GM21381 (cell line): ENCODE data around the gene GABRA4.

Experiments used
- ATAC-seq: cut with Tn5 transposase; IDR thresholded peaks from one replicate; pipeline ENCODE4 v1.9.1; 2021; ENCODE audit warnings: mild to moderate bottlenecking, moderate library complexity; ENCODE audit not compliant: unreplicated experiment

Gene GABRA4

GRCh38 chr4:46979726-46980125 is 13.7 kb downstream of the GABRA4 start:
- no peak for ATAC-seq

GRCh38 chr4:46979283-46979682 is 14.1 kb downstream of the GABRA4 start:
- no peak for ATAC-seq

- no peak for ATAC-seq
These were observed 16.1 kb downstream of the GABRA4 start for GRCh38 chr4:46977245-46977644.

GRCh38 chr4:46975812-46976553 is 17.4 kb downstream of the GABRA4 start:
- no peak for ATAC-seq

- ATAC-seq = no peak
These were observed 18.4 kb downstream of the GABRA4 start for GRCh38 chr4:46974891-46975543.

- ATAC-seq = no peak
These were observed 24.5 kb downstream of the GABRA4 start for GRCh38 chr4:46968847-46969246.

- ATAC-seq = no peak
These were observed 25.8 kb downstream of the GABRA4 start for GRCh38 chr4:46967631-46968030.

GRCh38 chr4:46958742-46959488 is 34.5 kb downstream of the GABRA4 start:
- no peak for ATAC-seq

GRCh38 chr4:46956451-46956850 is 36.9 kb downstream of the GABRA4 start:
- no peak for ATAC-seq

- no peak for ATAC-seq
These were observed 37.8 kb downstream of the GABRA4 start for GRCh38 chr4:46955601-46956000.

- ATAC-seq = no peak
These were observed 38.7 kb downstream of the GABRA4 start for GRCh38 chr4:46954643-46955042.

GRCh38 chr4:46953564-46953963 is 39.8 kb downstream of the GABRA4 start:
- ATAC-seq = no peak

GRCh38 chr4:46952451-46952850 is 40.9 kb downstream of the GABRA4 start:
- no peak for ATAC-seq

- ATAC-seq = no peak
These were observed 42.6 kb downstream of the GABRA4 start for GRCh38 chr4:46950826-46951225.

GRCh38 chr4:46949822-46950221 is 43.6 kb downstream of the GABRA4 start:
- no peak for ATAC-seq

- no peak for ATAC-seq
These were observed 45.8 kb downstream of the GABRA4 start for GRCh38 chr4:46947541-46947940.

GRCh38 chr4:46946919-46947536 is 46.4 kb downstream of the GABRA4 start:
- ATAC-seq = no peak

- no peak for ATAC-seq
These were observed 48.3 kb downstream of the GABRA4 start for GRCh38 chr4:46945062-46945461.

- ATAC-seq = no peak
These were observed 49.0 kb downstream of the GABRA4 start for GRCh38 chr4:46944345-46944744.

- no peak for ATAC-seq
These were observed 55.9 kb downstream of the GABRA4 start for GRCh38 chr4:46937493-46937892.

- ATAC-seq = no peak
These were observed 58.7 kb downstream of the GABRA4 start for GRCh38 chr4:46934726-46935125.
